ENCODE measurements around the gene DNAJA4.

DNA sequence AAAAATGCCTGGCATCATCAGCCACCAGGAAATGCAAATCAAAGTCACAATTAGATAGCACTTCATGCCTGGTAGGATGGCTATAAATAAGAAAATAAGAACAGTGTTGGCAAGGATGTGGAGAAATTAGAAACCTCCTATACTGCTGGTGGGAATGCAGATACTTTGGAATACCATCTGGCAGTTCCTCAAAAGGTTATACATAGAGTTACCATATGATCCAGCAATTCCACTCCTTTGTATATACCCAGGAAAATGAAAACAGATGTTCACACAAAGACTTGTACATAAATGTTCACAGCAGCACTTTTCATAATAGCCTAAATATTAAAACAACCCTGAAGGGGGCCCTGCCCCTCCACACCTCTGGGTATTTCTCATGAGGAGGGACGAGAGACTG is 43.6 kb upstream of the DNAJA4 start:
- TF ChIP-seq, protein P1, sequence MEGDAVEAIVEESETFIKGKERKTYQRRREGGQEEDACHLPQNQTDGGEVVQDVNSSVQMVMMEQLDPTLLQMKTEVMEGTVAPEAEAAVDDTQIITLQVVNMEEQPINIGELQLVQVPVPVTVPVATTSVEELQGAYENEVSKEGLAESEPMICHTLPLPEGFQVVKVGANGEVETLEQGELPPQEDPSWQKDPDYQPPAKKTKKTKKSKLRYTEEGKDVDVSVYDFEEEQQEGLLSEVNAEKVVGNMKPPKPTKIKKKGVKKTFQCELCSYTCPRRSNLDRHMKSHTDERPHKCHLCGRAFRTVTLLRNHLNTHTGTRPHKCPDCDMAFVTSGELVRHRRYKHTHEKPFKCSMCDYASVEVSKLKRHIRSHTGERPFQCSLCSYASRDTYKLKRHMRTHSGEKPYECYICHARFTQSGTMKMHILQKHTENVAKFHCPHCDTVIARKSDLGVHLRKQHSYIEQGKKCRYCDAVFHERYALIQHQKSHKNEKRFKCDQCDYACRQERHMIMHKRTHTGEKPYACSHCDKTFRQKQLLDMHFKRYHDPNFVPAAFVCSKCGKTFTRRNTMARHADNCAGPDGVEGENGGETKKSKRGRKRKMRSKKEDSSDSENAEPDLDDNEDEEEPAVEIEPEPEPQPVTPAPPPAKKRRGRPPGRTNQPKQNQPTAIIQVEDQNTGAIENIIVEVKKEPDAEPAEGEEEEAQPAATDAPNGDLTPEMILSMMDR (conservative IDR thresholded peaks at IDR 0.05 in 1 of 2, IDR thresholded peaks at IDR 0.05 in 1 of 2; ENCODE audit: extremely low read depth in 1 of 2, insufficient read depth in 1 of 2, low read depth in 1 of 2, low read length in 2 of 2), result no peak
- no peak for TF ChIP-seq EZH2 (IDR thresholded peaks at IDR 0.05; ENCODE audit: borderline replicate concordance, low read length)

Data from mammary epithelial cell (primary cell).